Liver (tissue), 2 donors: ENCODE measurements around the gene TPST1.

ENCODE experiments used
- TF ChIP-seq, protein P1 (sequence below): fragments of 150-350 bp; IDR thresholded peaks from 2 replicates; pipeline ENCODE4 v1.5.1; 2017; ENCODE audit warnings: improper control_type of control experiment, low read depth, low read length; ENCODE audit not compliant: missing input control
- TF ChIP-seq, protein P2 (sequence below): IDR thresholded peaks from 2 replicates; pipeline ENCODE4 v1.6.1; 2016; ENCODE audit warnings: antibody characterized with exemption
- donor health status: healthy.

DNA sequence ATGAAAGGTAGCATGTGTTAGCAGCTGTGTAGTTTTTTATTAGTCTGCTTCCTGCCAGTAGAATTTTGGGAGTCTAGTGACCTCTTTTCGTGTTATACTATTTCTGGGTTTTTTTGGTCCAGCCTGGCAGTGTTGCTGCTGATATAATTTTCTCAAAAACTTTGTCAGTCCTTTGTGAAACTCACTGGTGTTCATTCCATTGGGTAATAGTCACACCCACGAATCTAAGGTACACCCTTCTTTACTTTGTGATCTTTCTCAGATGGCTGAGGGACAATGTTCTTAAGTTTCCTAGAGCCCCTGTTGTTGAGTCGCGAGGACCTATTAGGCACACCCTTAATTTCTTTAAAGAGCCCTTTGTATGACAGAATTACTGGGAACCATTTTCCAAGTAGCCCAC lies 52.3 kb downstream of the TPST1 start:
- TF ChIP-seq, protein P1, sequence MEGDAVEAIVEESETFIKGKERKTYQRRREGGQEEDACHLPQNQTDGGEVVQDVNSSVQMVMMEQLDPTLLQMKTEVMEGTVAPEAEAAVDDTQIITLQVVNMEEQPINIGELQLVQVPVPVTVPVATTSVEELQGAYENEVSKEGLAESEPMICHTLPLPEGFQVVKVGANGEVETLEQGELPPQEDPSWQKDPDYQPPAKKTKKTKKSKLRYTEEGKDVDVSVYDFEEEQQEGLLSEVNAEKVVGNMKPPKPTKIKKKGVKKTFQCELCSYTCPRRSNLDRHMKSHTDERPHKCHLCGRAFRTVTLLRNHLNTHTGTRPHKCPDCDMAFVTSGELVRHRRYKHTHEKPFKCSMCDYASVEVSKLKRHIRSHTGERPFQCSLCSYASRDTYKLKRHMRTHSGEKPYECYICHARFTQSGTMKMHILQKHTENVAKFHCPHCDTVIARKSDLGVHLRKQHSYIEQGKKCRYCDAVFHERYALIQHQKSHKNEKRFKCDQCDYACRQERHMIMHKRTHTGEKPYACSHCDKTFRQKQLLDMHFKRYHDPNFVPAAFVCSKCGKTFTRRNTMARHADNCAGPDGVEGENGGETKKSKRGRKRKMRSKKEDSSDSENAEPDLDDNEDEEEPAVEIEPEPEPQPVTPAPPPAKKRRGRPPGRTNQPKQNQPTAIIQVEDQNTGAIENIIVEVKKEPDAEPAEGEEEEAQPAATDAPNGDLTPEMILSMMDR: no peak
- TF ChIP-seq, protein P2, sequence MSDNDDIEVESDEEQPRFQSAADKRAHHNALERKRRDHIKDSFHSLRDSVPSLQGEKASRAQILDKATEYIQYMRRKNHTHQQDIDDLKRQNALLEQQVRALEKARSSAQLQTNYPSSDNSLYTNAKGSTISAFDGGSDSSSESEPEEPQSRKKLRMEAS: no peak
